ENCODE measurements around the gene PPP6R1. TPM values are rescaled to one million over a fixed set of nuclear protein-coding genes. Genes with fewer than 3 reads are reported as not detected.

PPP6R1 gene
- total RNA-seq, 1 donor from 2014 or later: 220 TPM

GRCh38 chr19:55255618-55256423, 3.0 kb downstream of the PPP6R1 start:
- Mint-ChIP-seq H3K4me1 (peaks cover 83% of the 10 kb centered on the region), H3K9me3 (no peaks in the 10 kb centered on the region), H3K27ac (peak overlapping the region; percentile 100), H3K4me3 (peak overlapping the region; percentile 98), H3K36me3 (ENCODE audit: low read depth) (peaks cover 36% of the 10 kb centered on the region), H3K27me3 (no peaks in the 10 kb centered on the region)
- ATAC-seq (ENCODE audit: low read depth): no peak
- TF ChIP-seq, protein P1, sequence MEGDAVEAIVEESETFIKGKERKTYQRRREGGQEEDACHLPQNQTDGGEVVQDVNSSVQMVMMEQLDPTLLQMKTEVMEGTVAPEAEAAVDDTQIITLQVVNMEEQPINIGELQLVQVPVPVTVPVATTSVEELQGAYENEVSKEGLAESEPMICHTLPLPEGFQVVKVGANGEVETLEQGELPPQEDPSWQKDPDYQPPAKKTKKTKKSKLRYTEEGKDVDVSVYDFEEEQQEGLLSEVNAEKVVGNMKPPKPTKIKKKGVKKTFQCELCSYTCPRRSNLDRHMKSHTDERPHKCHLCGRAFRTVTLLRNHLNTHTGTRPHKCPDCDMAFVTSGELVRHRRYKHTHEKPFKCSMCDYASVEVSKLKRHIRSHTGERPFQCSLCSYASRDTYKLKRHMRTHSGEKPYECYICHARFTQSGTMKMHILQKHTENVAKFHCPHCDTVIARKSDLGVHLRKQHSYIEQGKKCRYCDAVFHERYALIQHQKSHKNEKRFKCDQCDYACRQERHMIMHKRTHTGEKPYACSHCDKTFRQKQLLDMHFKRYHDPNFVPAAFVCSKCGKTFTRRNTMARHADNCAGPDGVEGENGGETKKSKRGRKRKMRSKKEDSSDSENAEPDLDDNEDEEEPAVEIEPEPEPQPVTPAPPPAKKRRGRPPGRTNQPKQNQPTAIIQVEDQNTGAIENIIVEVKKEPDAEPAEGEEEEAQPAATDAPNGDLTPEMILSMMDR (IDR thresholded peaks at IDR 0.05): no peak
- CTCF ChIA-PET: interaction anchor here (1.3 to 3.6 kb wide), 4 partner anchors 24 to 128 kb away, joined by 3 to 16 read pairs (median 10); partner anchors contain the start of genes HSPBP1 and TMEM238
- intact Hi-C loops (cut with micrococcal nuclease): loop anchor here (5.0 to 10.0 kb wide), 2 partner anchors 349 to 794 kb away; partner anchors contain the start of genes LENG9, ZNF524 and ZNF865
- peak; percentile 47 for DNase-seq
- POLR2A ChIA-PET: interaction anchor here (0.6 to 12.3 kb wide), 12 partner anchors 23 to 792 kb away, joined by 3 to 277 read pairs (median 13); partner anchors contain the start of genes BRSK1, FIZ1, HSPBP1 and KMT5C

DNA sequence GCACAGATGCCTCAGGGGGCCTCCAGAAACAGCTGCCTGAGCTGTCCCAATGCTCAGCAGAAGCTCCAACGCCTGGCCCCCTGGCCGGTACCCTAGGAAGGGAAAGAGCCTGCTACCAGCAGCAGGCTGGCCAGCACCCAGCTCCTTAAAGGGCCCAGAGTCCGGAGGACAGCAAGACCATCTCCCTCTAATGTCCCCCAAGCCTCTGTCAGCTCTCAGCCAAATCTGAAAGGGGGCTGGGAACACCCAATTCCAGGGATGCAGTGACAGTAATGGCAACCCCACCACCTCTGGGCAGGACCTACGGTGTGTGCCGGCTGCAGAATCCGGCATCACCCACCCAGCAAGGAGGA, 4.2 kb downstream of the PPP6R1 start:
- H3K4me3 Mint-ChIP-seq: peak overlapping the region; percentile 98
- TF ChIP-seq, protein P1 (IDR thresholded peaks at IDR 0.05): no peak
- ChIA-PET CTCF (interaction anchor here (0.6 to 3.6 kb wide), 10 partner anchors 22 to 350 kb away, joined by 3 to 16 read pairs (median 4); partner anchors contain the start of genes HSPBP1 and KMT5C), POLR2A (interaction anchor here (0.5 to 12.3 kb wide), 23 partner anchors 10 to 1139 kb away, joined by 3 to 277 read pairs (median 5); partner anchors contain the start of genes BRSK1, FIZ1, HSPBP1 and ISOC2)
- intact Hi-C loops (cut with micrococcal nuclease): loop anchor here (1.0 to 10.0 kb wide), 5 partner anchors 37 to 388 kb away; partner anchors contain the start of genes KMT5C, RPL28, ZNF524 and ZNF580
- H3K4me1 Mint-ChIP-seq: peaks cover 89% of the 10 kb centered on the region
- H3K27ac Mint-ChIP-seq: peak overlapping the region; percentile 100
- peaks cover 39% of the 10 kb centered on the region for H3K36me3 Mint-ChIP-seq (ENCODE audit: low read depth)
- ATAC-seq (ENCODE audit: low read depth): no peak
- H3K9me3 Mint-ChIP-seq: no peaks in the 10 kb centered on the region
- no peak for DNase-seq
- H3K27me3 Mint-ChIP-seq: no peaks in the 10 kb centered on the region

GRCh38 chr19:55253842-55254624, 4.8 kb downstream of the PPP6R1 start:
- intact Hi-C loops (cut with micrococcal nuclease): loop anchor here (1.0 to 10.0 kb wide), 8 partner anchors 22 to 388 kb away; partner anchors contain the start of genes HSPBP1, KMT5C, PPP1R12C and RPL28
- peak; percentile 61 for ATAC-seq (ENCODE audit: low read depth)
- H3K36me3 Mint-ChIP-seq (ENCODE audit: low read depth): peaks cover 37% of the 10 kb centered on the region
- no peaks in the 10 kb centered on the region for H3K27me3 Mint-ChIP-seq
- CTCF ChIA-PET: interaction anchor here (0.6 to 3.6 kb wide), 11 partner anchors 22 to 351 kb away, joined by 3 to 16 read pairs (median 4); partner anchors contain the start of genes HSPBP1 and KMT5C
- TF ChIP-seq, protein P1 (IDR thresholded peaks at IDR 0.05): no peak
- POLR2A ChIA-PET: interaction anchor here (0.5 to 12.3 kb wide), 28 partner anchors 10 to 1139 kb away, joined by 3 to 277 read pairs (median 4); partner anchors contain the start of genes BRSK1, FIZ1, HSPBP1 and ISOC2
- peak overlapping the region; percentile 98 for H3K4me3 Mint-ChIP-seq
- peaks cover 87% of the 10 kb centered on the region for H3K4me1 Mint-ChIP-seq
- DNase-seq: peak; percentile 73
- H3K27ac Mint-ChIP-seq: peak overlapping the region; percentile 100
- H3K9me3 Mint-ChIP-seq: no peaks in the 10 kb centered on the region

DNA sequence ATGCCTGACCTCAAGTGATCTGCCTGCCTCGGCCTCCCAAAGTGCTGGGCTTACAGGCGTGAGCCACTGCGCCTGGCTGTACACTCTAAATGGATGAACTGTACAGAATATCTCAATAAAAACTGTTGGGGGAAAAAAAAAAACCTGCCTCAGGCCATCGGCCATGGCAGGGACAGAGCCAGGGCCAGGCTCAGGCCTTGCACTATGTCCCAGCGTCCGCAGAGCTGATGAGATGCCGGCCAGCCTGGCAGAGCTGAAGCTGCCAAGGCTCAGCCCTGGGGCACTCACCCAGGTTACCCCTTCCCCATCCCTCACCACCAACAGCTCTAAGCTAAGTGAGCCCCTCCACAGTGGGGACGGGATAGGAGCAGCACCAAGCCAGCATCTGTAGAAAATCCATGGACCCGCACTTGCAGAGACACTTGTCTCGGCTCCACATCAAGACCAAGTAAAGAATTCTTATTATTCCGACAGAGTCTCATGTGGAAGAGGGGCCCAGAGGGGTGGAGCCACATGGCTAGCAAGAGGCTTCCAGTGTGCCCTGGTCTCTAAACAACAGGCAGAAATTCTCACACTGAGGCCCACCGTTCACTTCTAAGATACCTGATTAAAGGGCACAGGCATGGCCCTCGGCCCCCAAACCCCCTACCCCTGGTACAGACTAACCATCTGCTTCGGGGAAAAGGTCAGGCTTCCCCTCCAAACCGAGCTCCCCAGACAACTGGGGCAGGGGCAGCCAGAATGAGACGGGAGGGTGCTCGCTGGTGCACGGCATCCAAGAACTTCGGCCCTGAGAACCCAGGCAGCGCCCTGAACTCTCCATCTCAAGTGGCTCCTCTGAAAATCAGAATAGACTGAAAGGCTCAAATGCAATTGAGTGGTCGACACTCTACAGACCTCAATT, 5.8 kb downstream of the PPP6R1 start:
- Mint-ChIP-seq H3K27ac (peak overlapping the region; percentile 100), H3K9me3 (no peaks in the 10 kb centered on the region), H3K36me3 (ENCODE audit: low read depth) (peaks cover 41% of the 10 kb centered on the region), H3K4me1 (peaks cover 96% of the 10 kb centered on the region), H3K4me3 (peak overlapping the region; percentile 98), H3K27me3 (no peaks in the 10 kb centered on the region)
- no peak for DNase-seq
- no peak for ATAC-seq (ENCODE audit: low read depth)
- CTCF ChIA-PET: interaction anchor here (1.4 to 3.6 kb wide), 4 partner anchors 23 to 111 kb away, joined by 5 to 16 read pairs (median 10); no protein-coding TSS in a partner anchor
- POLR2A ChIA-PET: interaction anchor here (0.5 to 12.3 kb wide), 19 partner anchors 9 to 1138 kb away, joined by 3 to 277 read pairs (median 7); partner anchors contain the start of genes BRSK1, FIZ1, HSPBP1 and ISOC2
- TF ChIP-seq, protein P1 (IDR thresholded peaks at IDR 0.05): no peak
- intact Hi-C loops (cut with micrococcal nuclease): loop anchor here (1.0 to 10.0 kb wide), 6 partner anchors 23 to 389 kb away; partner anchors contain the start of genes HSPBP1, PPP1R12C, ZNF524 and ZNF580

All from activated B cell treated with CpG ODN at 0.5 μM for 24 hours (primary cell).